HCT116 (cell line): ENCODE results near the gene TSPAN15. TPM values are rescaled to one million over a fixed set of nuclear protein-coding genes. Genes with fewer than 3 reads are reported as not detected.

Source experiments
- ATAC-seq: fragments of 200-7000 bp; cut with Tn5 transposase; 2 replicates; pipeline ENCODE4 v1.9.1; 2020; ENCODE audit warnings: mild to moderate bottlenecking, moderate library complexity
- BruUV-seq: library from RNA; stranded (reverse); fragments of 400-500 nt; replicated peaks from 2 replicates; lab custom pipeline; 2021; lab: Mats Ljungman, UMichigan
- CTCF ChIA-PET: fragments of 300-600 bp; sonication (Branson Sonifier 250); formaldehyde crosslinking; loops from one replicate; lab custom pipeline; 2021; ENCODE audit warnings: antibody characterized with exemption; lab: Charles Lee
- POLR2A ChIA-PET: fragments of 300-600, 350-600 bp; sonication (Branson Sonifier 250); formaldehyde crosslinking; loops from one replicate; lab custom pipeline; 2021; ENCODE audit warnings: antibody characterized with exemption; lab: Charles Lee
- RAD21 ChIA-PET, 2 experiments: fragments of 300-600 bp; sonication (Branson Sonifier 250); formaldehyde crosslinking; loops; one replicate each; lab custom pipeline; 2023; ENCODE audit warnings: low total read pairs in 2 of 2; ENCODE audit not compliant: uncharacterized antibody in 2 of 2, unreplicated experiment in 2 of 2, low non-redundant PET in 1 of 2; lab: Charles Lee
- DNase-seq: peaks from one replicate; pipeline ENCODE4 v3.0.0-alpha.2; 2010; ENCODE audit warnings: low read depth, low spot score
- H2AFZ ChIP-seq: fragments of 200-600 bp; shearing (Covaris generic), sonication (generic); 2 replicates; pipeline ENCODE4 v1.6.1; 2017; ENCODE audit warnings: low read depth, mixed run types, mixed read lengths, antibody characterized with exemption, low read length; ENCODE audit not compliant: poor library complexity, severe bottlenecking
- H3K27ac ChIP-seq: 2 replicates; pipeline ENCODE4 v1.5.1; 2012; ENCODE audit warnings: low read depth, low read length
- H3K27me3 ChIP-seq: fragments of 200-600 bp; sonication (generic); 2 replicates; pipeline ENCODE4 v1.6.1; 2016; ENCODE audit warnings: mixed run types, low read length, mixed read lengths; ENCODE audit not compliant: insufficient read depth
- H3K36me3 ChIP-seq, 2 experiments: fragments of 200-500 bp in 1 of 2; fragments of 200-600 bp in 1 of 2; sonication (Bioruptor generic) in 1 of 2; sonication (generic) in 1 of 2; 2 replicates each; pipeline versions ENCODE4 v1.5.1 to v1.6.1; 2014 to 2016; ENCODE audit warnings: low read length in 2 of 2, inconsistent platforms in 1 of 2, mixed read lengths in 1 of 2, mixed run types in 1 of 2; ENCODE audit not compliant: insufficient read depth in 2 of 2, control insufficient read depth in 1 of 2
- H3K4me1 ChIP-seq, 2 experiments: fragments of 200-600 bp in 1 of 2; sonication (generic) in 1 of 2; 2 replicates each; pipeline versions ENCODE4 v1.5.1 to v1.6.1; 2012 to 2017; ENCODE audit warnings: low read length in 2 of 2, inconsistent platforms in 1 of 2, mild to moderate bottlenecking in 1 of 2, mixed read lengths in 1 of 2, mixed run types in 1 of 2, moderate library complexity in 1 of 2; ENCODE audit not compliant: insufficient read depth in 2 of 2, control insufficient read depth in 1 of 2
- H3K4me2 ChIP-seq: fragments of 200-600 bp; sonication (generic); 2 replicates; pipeline ENCODE4 v1.6.1; 2017; ENCODE audit warnings: mixed run types, low read length, mixed read lengths
- H3K4me3 ChIP-seq, 2 experiments: fragments of 200-600 bp in 1 of 2; sonication (generic) in 1 of 2; replicated peaks in 1 of 2; 2 replicates each; pipeline ENCODE4 v1.5.1; 2011 to 2016; ENCODE audit warnings: low read length in 2 of 2, control low read depth in 1 of 2, low read depth in 1 of 2, mild to moderate bottlenecking in 1 of 2, mixed read lengths in 1 of 2, mixed run types in 1 of 2
- H3K79me2 ChIP-seq: fragments of 200-600 bp; sonication (generic); 2 replicates; pipeline ENCODE4 v1.6.1; 2017; ENCODE audit warnings: mild to moderate bottlenecking, mixed run types, low read length, moderate library complexity, mixed read lengths; ENCODE audit not compliant: insufficient read depth
- H3K9ac ChIP-seq: fragments of 200-600 bp; sonication (generic); 2 replicates; pipeline ENCODE4 v1.6.1; 2016; ENCODE audit warnings: low read length, mixed read lengths
- H3K9me2 ChIP-seq: fragments of 200-600 bp; sonication (generic), shearing (Covaris generic); 2 replicates; pipeline ENCODE4 v1.6.1; 2017; ENCODE audit warnings: mixed run types, mild to moderate bottlenecking, moderate library complexity; ENCODE audit not compliant: insufficient read depth
- H3K9me3 ChIP-seq, 2 experiments: fragments of 200-500 bp in 1 of 2; fragments of 200-600 bp in 1 of 2; sonication (Bioruptor generic) in 1 of 2; sonication (generic) in 1 of 2; 2 replicates each; pipeline ENCODE4 v1.6.1; 2014 to 2017; ENCODE audit warnings: low read length in 2 of 2, mixed read lengths in 2 of 2, inconsistent platforms in 1 of 2, low read depth in 1 of 2, mild to moderate bottlenecking in 1 of 2, mixed run types in 1 of 2, moderate library complexity in 1 of 2; ENCODE audit not compliant: control insufficient read depth in 1 of 2, insufficient read depth in 1 of 2
- H4K20me1 ChIP-seq: fragments of 200-600 bp; sonication (generic), shearing (Covaris generic); 2 replicates; pipeline ENCODE4 v1.6.1; 2017; ENCODE audit warnings: mixed run types, mild to moderate bottlenecking, moderate library complexity; ENCODE audit not compliant: insufficient read depth
- RAD21 ChIP-seq: IDR thresholded peaks from 2 replicates; pipeline ENCODE4 v1.6.1; 2012; ENCODE audit warnings: low read depth, mild to moderate bottlenecking
- REST ChIP-seq: IDR thresholded peaks from 2 replicates; pipeline ENCODE4 v1.6.1; 2012; ENCODE audit warnings: low read depth
- SP1 ChIP-seq: IDR thresholded peaks from 2 replicates; pipeline ENCODE4 v1.6.1; 2012; ENCODE audit warnings: low read depth
- YY1 ChIP-seq: IDR thresholded peaks from 2 replicates; pipeline ENCODE4 v1.6.1; 2011; ENCODE audit warnings: low read length, low read depth, moderate library complexity, mild to moderate bottlenecking; ENCODE audit not compliant: insufficient replicate concordance; ENCODE audit errors: extremely low read depth
- ZBTB33 ChIP-seq: IDR thresholded peaks from 2 replicates; pipeline ENCODE4 v1.6.1; 2011; ENCODE audit warnings: mild to moderate bottlenecking, low read length, moderate library complexity; ENCODE audit not compliant: insufficient replicate concordance; ENCODE audit errors: extremely low read depth
- intact Hi-C: fragments of 100-400 bp; cut with micrococcal nuclease; formaldehyde crosslinking; loops from 2 replicates; pipeline ENCODE4 v1.10.0; 2022
- total RNA-seq: library from RNA; stranded (reverse); gene quantifications from one replicate; pipeline ENCODE4 v1.2.1, GENCODE V29; 2021; ENCODE audit not compliant: unreplicated experiment

TSPAN15 gene
- total RNA-seq, 1 experiment from 2014 or later, result 16.0 TPM

GRCh38 chr10:69472544-69472943, 21.3 kb downstream of the TSPAN15 start:
- Histone ChIP-seq H3K9ac (no peak overlapping the region), H3K27me3 (no peaks in the 10 kb centered on the region), H3K79me2 (no peaks in the 10 kb centered on the region), H3K9me3 (no peaks in the 10 kb centered on the region), H3K27ac (no peak overlapping the region), H3K4me2 (no peak overlapping the region), H3K9me2 (no peaks in the 10 kb centered on the region), H3K4me3 (no peak overlapping the region), H3K36me3 (no peaks in the 10 kb centered on the region), H4K20me1 (no peaks in the 10 kb centered on the region), H3K4me1 (peaks cover 0 to 12% of the 10 kb centered on the region in 2 experiments; a peak in 2 of 4 replicates), H2AFZ (no peak overlapping the region)
- ATAC-seq (no peak), DNase-seq (no peak)
- TF ChIP-seq REST (no peak), YY1 (no peak), SP1 (no peak), ZBTB33 (no peak), RAD21 (no peak)
- intact Hi-C loops, result no loop called here
- BruUV-seq, result no TSS peak
- CTCF ChIA-PET, result interaction anchor here (0.6 to 1.0 kb wide), 2 partner anchors 43 to 65 kb away, joined by 3 read pairs; no protein-coding TSS in a partner anchor
- POLR2A ChIA-PET, result no interaction called here
- RAD21 ChIA-PET, result no interaction called here
